ENCODE data around the gene STARD9. TPM values are rescaled to one million over a fixed set of nuclear protein-coding genes. Genes with fewer than 3 reads are reported as not detected.
"Not testable (repeated sequence)": the region's sequence is repeated elsewhere in the genome, so short reads cannot be mapped to it uniquely, and the experiment has no call there.

The STARD9 gene
- total and polyA plus RNA-seq, 12 donors: 2.3 to 15.7 (median 6.1) TPM

DNA sequence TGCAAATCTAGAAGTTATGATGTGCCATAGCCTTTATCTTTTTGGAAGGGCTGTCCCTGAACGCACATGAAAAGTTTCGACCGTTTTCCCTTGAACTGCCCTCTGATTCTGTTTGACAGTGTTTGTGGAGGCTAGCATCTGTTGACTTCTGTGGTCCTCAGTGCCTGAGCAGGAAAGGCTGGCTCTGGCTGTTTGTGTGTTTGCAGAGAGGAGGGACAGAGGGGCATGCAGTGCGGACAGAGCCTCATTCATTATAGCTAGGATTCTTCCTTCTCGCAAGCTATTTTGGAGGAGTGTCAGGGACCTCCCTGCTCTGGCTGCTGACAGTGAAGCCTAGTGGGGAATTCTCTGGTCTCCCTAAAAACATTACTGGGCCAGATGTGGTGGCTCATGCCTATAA is 97.0 kb downstream of the STARD9 start:
- whole genome bisulfite sequencing, 2 donors: 91 to 93% methylated on average over 5 of the region's 5 CpGs
- H3K27me3 ChIP-seq: no peaks in the 10 kb centered on the region
- no peak overlapping the region for H3K4me3 ChIP-seq
- TF ChIP-seq, protein P1, sequence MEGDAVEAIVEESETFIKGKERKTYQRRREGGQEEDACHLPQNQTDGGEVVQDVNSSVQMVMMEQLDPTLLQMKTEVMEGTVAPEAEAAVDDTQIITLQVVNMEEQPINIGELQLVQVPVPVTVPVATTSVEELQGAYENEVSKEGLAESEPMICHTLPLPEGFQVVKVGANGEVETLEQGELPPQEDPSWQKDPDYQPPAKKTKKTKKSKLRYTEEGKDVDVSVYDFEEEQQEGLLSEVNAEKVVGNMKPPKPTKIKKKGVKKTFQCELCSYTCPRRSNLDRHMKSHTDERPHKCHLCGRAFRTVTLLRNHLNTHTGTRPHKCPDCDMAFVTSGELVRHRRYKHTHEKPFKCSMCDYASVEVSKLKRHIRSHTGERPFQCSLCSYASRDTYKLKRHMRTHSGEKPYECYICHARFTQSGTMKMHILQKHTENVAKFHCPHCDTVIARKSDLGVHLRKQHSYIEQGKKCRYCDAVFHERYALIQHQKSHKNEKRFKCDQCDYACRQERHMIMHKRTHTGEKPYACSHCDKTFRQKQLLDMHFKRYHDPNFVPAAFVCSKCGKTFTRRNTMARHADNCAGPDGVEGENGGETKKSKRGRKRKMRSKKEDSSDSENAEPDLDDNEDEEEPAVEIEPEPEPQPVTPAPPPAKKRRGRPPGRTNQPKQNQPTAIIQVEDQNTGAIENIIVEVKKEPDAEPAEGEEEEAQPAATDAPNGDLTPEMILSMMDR (IDR thresholded peaks at IDR 0.05): no peak
- H3K9me3 ChIP-seq: no peaks in the 10 kb centered on the region
- no peak overlapping the region for H3K27ac ChIP-seq
- DNase-seq (no peak), ATAC-seq (no peak)
- no peaks in the 10 kb centered on the region for H3K4me1 ChIP-seq
- H3K36me3 ChIP-seq: peaks cover 0 to 100% (median 33%) of the 10 kb centered on the region in 9 donors
- intact Hi-C loops (cut with DNase I): no loop called here

DNA sequence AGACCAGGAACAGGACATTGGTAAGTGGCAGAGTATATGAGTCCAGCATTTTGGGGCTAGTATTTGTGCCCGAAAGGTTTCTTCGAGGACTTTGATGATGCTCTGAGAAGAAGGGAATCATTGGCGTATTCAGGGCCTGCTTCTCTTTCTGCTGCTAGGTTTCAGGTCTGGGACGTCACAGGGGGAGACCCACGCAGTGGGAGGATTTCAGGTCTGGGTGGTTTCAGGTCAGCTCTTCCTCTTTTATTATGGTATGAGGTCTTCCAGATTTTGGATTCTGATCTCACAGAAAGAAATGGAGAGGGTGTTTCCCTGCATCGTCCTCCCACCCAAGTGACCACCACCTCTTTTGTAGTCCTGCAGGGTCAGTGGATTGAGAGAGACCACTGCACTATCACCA is 99.1 kb downstream of the STARD9 start:
- ATAC-seq: no peak
- H3K9me3 ChIP-seq: no peaks in the 10 kb centered on the region
- peaks cover 0 to 100% (median 35%) of the 10 kb centered on the region in 9 donors for H3K36me3 ChIP-seq

DNA sequence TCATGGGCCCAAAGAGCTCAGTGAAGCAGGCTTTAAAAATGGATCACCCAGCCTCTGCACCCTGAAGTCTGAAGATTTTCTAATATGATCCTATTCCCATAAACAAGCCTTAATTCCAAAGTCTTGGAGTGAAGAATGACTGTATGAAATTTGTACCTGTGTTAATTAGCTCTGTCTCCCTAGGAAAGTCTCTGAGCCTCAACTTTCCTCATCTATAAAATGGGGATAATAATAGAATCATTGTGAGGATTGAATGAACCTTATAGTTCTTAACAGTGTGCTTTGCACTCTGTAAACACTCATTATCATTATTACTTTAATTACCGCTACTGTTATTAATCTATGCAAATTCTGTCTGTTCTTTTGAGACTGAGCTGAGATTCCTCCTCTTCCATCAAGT is 99.6 kb downstream of the STARD9 start:
- ATAC-seq (no peak), DNase-seq (no peak)
- 98 to 100% methylated on average over 1 of the region's 1 CpG for WGBS, 2 donors

More for the DNA sequence above, 99.1 kb downstream of the STARD9 start:
- TF ChIP-seq, protein P1 (IDR thresholded peaks at IDR 0.05): no peak
- intact Hi-C loops (cut with DNase I): no loop called here
- Histone ChIP-seq H3K4me1 (peaks cover 0 to 18% (median 8%) of the 10 kb centered on the region in 9 donors), H3K27ac (no peak overlapping the region), H3K27me3 (no peaks in the 10 kb centered on the region), H3K4me3 (no peak overlapping the region)
- no peak for DNase-seq
- 96% methylated on average over 6 of the region's 6 CpGs for WGBS, 2 donors

DNA sequence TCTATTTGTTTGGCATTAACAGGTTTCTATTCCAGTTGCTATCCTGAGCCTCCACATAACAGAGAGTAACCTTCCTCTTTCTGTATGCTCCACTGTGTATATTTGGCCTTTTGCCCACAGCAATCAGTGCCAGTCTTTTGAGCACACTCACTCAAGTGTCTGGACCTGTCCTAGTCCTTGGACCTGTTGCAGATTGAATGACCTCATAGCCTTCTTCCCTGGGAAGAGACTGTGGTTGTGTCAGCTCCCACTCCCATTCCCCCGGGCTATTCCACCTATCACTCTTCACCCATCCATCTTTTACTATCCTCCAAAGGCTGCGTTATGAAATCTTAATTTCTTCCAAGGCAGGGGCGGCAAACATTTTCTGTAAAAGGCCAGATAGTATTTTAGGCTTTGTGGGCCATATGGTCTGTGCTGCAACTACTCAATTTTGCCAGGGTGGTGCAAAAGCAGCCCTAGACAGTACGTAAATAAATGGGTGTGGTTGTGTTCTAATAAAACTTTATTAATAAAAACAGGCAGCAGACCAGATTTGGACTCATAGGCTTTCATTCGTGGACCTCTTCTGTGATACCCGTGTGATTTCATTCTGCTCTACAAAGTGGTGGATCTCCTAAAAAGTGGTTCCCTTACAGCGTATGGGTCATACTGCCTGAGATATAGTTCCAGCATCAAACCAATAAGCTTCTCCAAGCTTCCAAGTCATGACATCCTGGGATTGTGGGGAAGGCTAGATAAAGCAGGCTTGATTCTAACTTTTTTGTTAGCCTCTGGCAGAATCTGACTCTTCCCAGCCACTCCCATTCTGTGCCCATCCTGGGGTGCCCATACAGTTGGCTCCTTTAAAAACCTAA is 104.1 kb downstream of the STARD9 start:
- H3K36me3 ChIP-seq: peaks cover 0 to 100% (median 46%) of the 10 kb centered on the region in 9 donors
- WGBS, 2 donors: 91 to 92% methylated on average over 7 of the region's 7 CpGs
- TF ChIP-seq, protein P1 (IDR thresholded peaks at IDR 0.05): no peak
- H3K9me3 ChIP-seq: no peaks in the 10 kb centered on the region
- intact Hi-C loops (cut with DNase I): no loop called here
- peak in 1 of 2 donors; percentile 20 for DNase-seq
- no peak overlapping the region for H3K27ac ChIP-seq
- peaks cover 0 to 23% (median 10%) of the 10 kb centered on the region in 9 donors for H3K4me1 ChIP-seq
- ATAC-seq: peak in 6 of 8 donors; percentile 63 to 86 (median 82)
- no peak overlapping the region for H3K4me3 ChIP-seq
- no peaks in the 10 kb centered on the region for H3K27me3 ChIP-seq

More for the DNA sequence above, 99.6 kb downstream of the STARD9 start:
- Histone ChIP-seq H3K4me1 (peaks cover 0 to 18% (median 8%) of the 10 kb centered on the region in 9 donors), H3K9me3 (no peaks in the 10 kb centered on the region), H3K4me3 (no peak overlapping the region), H3K27me3 (no peaks in the 10 kb centered on the region), H3K27ac (no peak overlapping the region), H3K36me3 (peaks cover 0 to 100% (median 35%) of the 10 kb centered on the region in 9 donors)
- intact Hi-C loops (cut with DNase I): no loop called here
- TF ChIP-seq, protein P1 (IDR thresholded peaks at IDR 0.05): no peak

DNA sequence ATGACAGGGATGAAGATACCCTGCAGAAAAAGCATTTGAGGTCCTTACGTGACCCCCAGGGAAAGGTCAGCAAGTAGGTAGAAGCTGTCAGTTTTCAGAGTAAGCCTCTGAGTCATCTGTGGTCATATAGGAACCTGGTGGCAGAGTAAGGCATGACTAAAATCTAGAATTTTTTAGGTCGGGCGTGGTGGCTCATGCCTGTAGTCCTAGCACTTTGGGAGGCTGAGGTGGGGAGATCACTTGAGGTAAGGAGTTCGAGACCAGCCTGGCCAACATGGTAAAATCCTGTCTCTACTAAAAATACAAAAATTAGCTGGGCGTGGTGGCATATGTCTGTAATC is 104.7 kb downstream of the STARD9 start:
- ATAC-seq: not testable (repeated sequence)
- 94 to 95% methylated on average over 5 of the region's 5 CpGs for WGBS, 2 donors

More for the DNA sequence above, 104.7 kb downstream of the STARD9 start:
- H3K27ac ChIP-seq; H3K27me3 ChIP-seq; H3K4me3 ChIP-seq; H3K9me3 ChIP-seq; DNase-seq; intact Hi-C loops (cut with DNase I): not testable (repeated sequence)
- Histone ChIP-seq H3K4me1 (peaks cover 0 to 23% (median 10%) of the 10 kb centered on the region in 9 donors), H3K36me3 (peaks cover 0 to 100% (median 40%) of the 10 kb centered on the region in 9 donors)
